Naive thymus-derived CD4-positive, alpha-beta T cell (primary cell): ENCODE results near the gene FOXP3. TPM values are rescaled to one million over a fixed set of nuclear protein-coding genes. Genes with fewer than 3 reads are reported as not detected.
A peak's percentile ranks its signal among the peaks of the same experiment; 100 is the strongest.

Source experiments
- ATAC-seq: fragments of 150-1000 bp; cut with Tn5 transposase; 2 replicates; pipeline ENCODE4 v1.10.0; 2021; ENCODE audit warnings: mild to moderate bottlenecking, moderate library complexity
- CTCF ChIA-PET: fragments of 350-600 bp; sonication (Branson Sonifier 250); formaldehyde crosslinking; loops from one replicate; lab custom pipeline; 2021; ENCODE audit warnings: antibody characterized with exemption; lab: Charles Lee
- POLR2A ChIA-PET: fragments of 350-600 bp; sonication (Branson Sonifier 250); formaldehyde crosslinking; loops from one replicate; lab custom pipeline; 2021; ENCODE audit warnings: antibody characterized with exemption, inconsistent platforms; lab: Charles Lee
- DNase-seq, 9 donors: peaks; one replicate each; pipeline versions ENCODE4 v3.0.0 to v3.0.0-alpha.2; 2020 to 2022; ENCODE audit warnings: mixed read lengths in 1 of 9
- H3K27ac ChIP-seq: one replicate; pipeline ENCODE4 v1.7.0; 2013; ENCODE audit warnings: mild to moderate bottlenecking, low read depth, low read length, moderate library complexity
- H3K27me3 ChIP-seq, 2 donors: one replicate each; pipeline ENCODE4 v1.7.0; 2013; ENCODE audit warnings: low read length in 2 of 2, mild to moderate bottlenecking in 2 of 2, moderate library complexity in 2 of 2; ENCODE audit not compliant: control insufficient read depth in 2 of 2, insufficient read depth in 2 of 2
- H3K36me3 ChIP-seq, 3 experiments: 1 replicate in 2 of 3; 2 replicates in 1 of 3; pipeline ENCODE4 v1.7.0; 2013; ENCODE audit warnings: low read length in 3 of 3, mild to moderate bottlenecking in 3 of 3, moderate library complexity in 1 of 3; ENCODE audit not compliant: insufficient read depth in 3 of 3, control insufficient read depth in 2 of 3
- H3K4me1 ChIP-seq, 2 donors: one replicate each; pipeline ENCODE4 v1.7.0; 2013; ENCODE audit warnings: low read length in 2 of 2, mild to moderate bottlenecking in 2 of 2, moderate library complexity in 1 of 2; ENCODE audit not compliant: control insufficient read depth in 2 of 2, insufficient read depth in 2 of 2
- H3K4me3 ChIP-seq: 2 replicates; pipeline ENCODE4 v1.7.0; 2013; ENCODE audit warnings: mild to moderate bottlenecking, low read length
- H3K9me3 ChIP-seq, 3 experiments: 1 replicate in 2 of 3; 2 replicates in 1 of 3; pipeline ENCODE4 v1.7.0; 2013; ENCODE audit warnings: low read length in 3 of 3; ENCODE audit not compliant: control insufficient read depth in 2 of 3
- H3K27ac Mint-ChIP-seq, 9 donors: one replicate each; pipeline ENCODE4 v1.8.0; 2020 to 2022; ENCODE audit warnings: mixed read lengths in 9 of 9, mild to moderate bottlenecking in 8 of 9, moderate library complexity in 5 of 9, inconsistent platforms in 2 of 9
- H3K27me3 Mint-ChIP-seq, 5 donors: one replicate each; pipeline ENCODE4 v1.8.0; 2021 to 2022; ENCODE audit warnings: mixed read lengths in 5 of 5, mild to moderate bottlenecking in 1 of 5
- H3K36me3 Mint-ChIP-seq, 5 donors: one replicate each; pipeline ENCODE4 v1.8.0; 2020 to 2022; ENCODE audit warnings: mixed read lengths in 5 of 5, mild to moderate bottlenecking in 3 of 5, inconsistent platforms in 1 of 5
- H3K4me1 Mint-ChIP-seq, 7 donors: one replicate each; pipeline ENCODE4 v1.8.0; 2020 to 2022; ENCODE audit warnings: mixed read lengths in 7 of 7, mild to moderate bottlenecking in 3 of 7, inconsistent platforms in 1 of 7
- H3K4me3 Mint-ChIP-seq, 10 donors: one replicate each; pipeline ENCODE4 v1.8.0; 2020 to 2022; ENCODE audit warnings: mild to moderate bottlenecking in 10 of 10, mixed read lengths in 10 of 10, moderate library complexity in 6 of 10, inconsistent platforms in 2 of 10
- H3K9me3 Mint-ChIP-seq, 11 donors: one replicate each; pipeline ENCODE4 v1.8.0; 2020 to 2022; ENCODE audit warnings: mixed read lengths in 11 of 11, mild to moderate bottlenecking in 4 of 11, inconsistent platforms in 1 of 11, moderate library complexity in 1 of 11
- intact Hi-C, 2 donors: fragments of 100-400 bp; cut with micrococcal nuclease; formaldehyde crosslinking; loops; one replicate each; pipeline ENCODE4 v1.15.1; 2023
- polyA plus RNA-seq, 2 donors: library from polyadenylated mRNA; unstranded; fragments of 300-500 nt; fragmentation: Illumina TruSeq; gene quantifications; one replicate each; pipeline ENCODE4 v1.2.3, GENCODE V29; 2021
- total RNA-seq, 6 experiments: library from RNA in 5 of 6; stranded (reverse) in 5 of 6; gene quantifications; 1 replicate in 5 of 6; 2 replicates in 1 of 6; pipeline ENCODE4 v1.2.3 and lab custom pipeline; 2021 to 2026

Gene FOXP3
- total and polyA plus RNA-seq, 7 experiments from 2014 or later = 0.35 to 25.3 (median 0.76) TPM

DNA sequence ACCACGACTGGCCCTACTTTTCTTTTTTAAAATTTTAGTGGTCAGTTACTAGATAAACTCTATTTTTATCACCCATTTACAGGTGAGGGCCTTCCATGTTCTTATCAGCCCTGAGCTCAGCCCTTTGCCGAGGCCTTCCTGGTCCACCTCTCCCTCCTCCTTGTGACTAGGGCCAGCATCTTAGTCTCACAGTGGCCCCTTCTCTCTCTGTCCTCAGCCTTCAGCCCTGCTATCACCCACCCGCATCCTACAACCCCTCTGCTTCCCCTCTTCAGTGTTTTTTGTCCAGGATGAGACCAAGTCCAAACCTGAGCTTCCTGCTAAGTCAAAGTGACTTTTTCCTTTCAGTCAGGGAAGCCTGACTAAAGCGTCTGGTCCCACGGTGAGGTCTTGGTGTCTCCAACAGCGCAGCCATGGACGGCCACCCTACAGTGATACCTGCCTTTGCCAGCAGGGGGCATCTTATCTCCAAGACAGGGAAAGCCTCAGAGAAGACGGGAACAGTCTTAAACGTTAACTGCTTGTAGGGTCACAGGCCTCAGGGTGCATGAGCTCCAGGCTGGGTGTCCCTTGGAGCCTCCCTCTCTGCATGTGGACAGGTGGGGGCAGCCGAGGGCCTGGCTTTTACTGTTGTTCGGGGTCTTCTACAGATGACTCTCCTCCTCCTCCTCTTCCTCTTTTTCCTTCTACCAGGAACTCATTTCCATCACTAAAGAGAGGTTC lies 27.3 kb upstream of the FOXP3 start:
- POLR2A ChIA-PET = interaction anchor here (0.6 to 1.2 kb wide), 5 partner anchors 15 to 462 kb away, joined by 3 to 5 read pairs (median 3); no protein-coding TSS in a partner anchor
- H3K27ac Mint-ChIP-seq = peak overlapping the region in 6 of 9 donors; percentile 37 to 95 (median 82)

DNA sequence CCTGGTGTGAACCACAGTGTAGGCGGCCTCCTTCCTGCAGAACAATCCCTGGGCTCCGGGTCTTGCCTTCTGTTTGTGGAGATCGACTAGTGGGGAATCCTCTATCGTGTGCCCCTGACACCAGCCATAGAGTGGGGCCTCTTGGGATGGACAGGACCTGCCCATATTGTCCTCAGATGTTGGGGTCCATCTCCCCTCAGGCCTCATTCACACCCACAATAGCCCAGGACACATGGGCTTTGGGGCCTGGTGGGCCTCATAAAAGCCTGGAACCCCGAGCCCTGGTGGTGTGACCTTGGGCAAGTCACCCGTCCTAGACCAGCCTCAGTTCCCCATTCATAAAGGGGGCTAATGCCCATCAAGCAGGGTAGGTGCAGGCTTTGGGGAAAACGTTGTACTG lies 25.7 kb upstream of the FOXP3 start:
- ChIA-PET POLR2A (no interaction called here), CTCF (no interaction called here)
- no peaks in the 10 kb centered on the region for H3K27me3 Mint-ChIP-seq
- Histone ChIP-seq H3K4me3 (no peak overlapping the region), H3K36me3 (no peaks in the 10 kb centered on the region), H3K27me3 (no peaks in the 10 kb centered on the region), H3K27ac (no peak overlapping the region), H3K4me1 (peaks cover 14 to 28% of the 10 kb centered on the region in 2 donors), H3K9me3 (no peaks in the 10 kb centered on the region)
- peaks cover 0 to 8% (median 0%) of the 10 kb centered on the region in 5 donors for H3K36me3 Mint-ChIP-seq
- no peak for ATAC-seq
- no peaks in the 10 kb centered on the region for H3K9me3 Mint-ChIP-seq
- no peak overlapping the region for H3K4me3 Mint-ChIP-seq
- no peak for DNase-seq
- intact Hi-C loops = no loop called here
- peak overlapping the region in 1 of 9 donors; percentile 4 for H3K27ac Mint-ChIP-seq
- peaks cover 11 to 45% (median 34%) of the 10 kb centered on the region in 7 donors for H3K4me1 Mint-ChIP-seq

More for the DNA sequence above, 27.3 kb upstream of the FOXP3 start:
- H3K36me3 ChIP-seq = no peaks in the 10 kb centered on the region
- peak; percentile 82 for ATAC-seq
- peak; percentile 38 to 72 (median 57) for DNase-seq
- no peaks in the 10 kb centered on the region for H3K27me3 ChIP-seq
- peak overlapping the region in 6 of 10 donors; percentile 7 to 77 (median 62) for H3K4me3 Mint-ChIP-seq
- H3K27ac ChIP-seq = no peak overlapping the region
- peaks cover 0 to 8% (median 0%) of the 10 kb centered on the region in 5 donors for H3K36me3 Mint-ChIP-seq
- no peaks in the 10 kb centered on the region for H3K9me3 Mint-ChIP-seq
- H3K4me3 ChIP-seq = no peak overlapping the region
- H3K27me3 Mint-ChIP-seq = peaks cover 0 to 9% (median 0%) of the 10 kb centered on the region in 5 donors
- intact Hi-C loops = loop anchor here (1.0 kb wide), 2 partner anchors 463 to 585 kb away; no protein-coding TSS in a partner anchor
- CTCF ChIA-PET = interaction anchor here (0.6 to 2.1 kb wide), 7 partner anchors 17 to 1433 kb away, joined by 3 to 6 read pairs (median 3); no protein-coding TSS in a partner anchor
- peaks cover 14 to 28% of the 10 kb centered on the region in 2 donors for H3K4me1 ChIP-seq
- H3K9me3 ChIP-seq = no peaks in the 10 kb centered on the region
- peaks cover 9 to 48% (median 38%) of the 10 kb centered on the region in 7 donors for H3K4me1 Mint-ChIP-seq

DNA sequence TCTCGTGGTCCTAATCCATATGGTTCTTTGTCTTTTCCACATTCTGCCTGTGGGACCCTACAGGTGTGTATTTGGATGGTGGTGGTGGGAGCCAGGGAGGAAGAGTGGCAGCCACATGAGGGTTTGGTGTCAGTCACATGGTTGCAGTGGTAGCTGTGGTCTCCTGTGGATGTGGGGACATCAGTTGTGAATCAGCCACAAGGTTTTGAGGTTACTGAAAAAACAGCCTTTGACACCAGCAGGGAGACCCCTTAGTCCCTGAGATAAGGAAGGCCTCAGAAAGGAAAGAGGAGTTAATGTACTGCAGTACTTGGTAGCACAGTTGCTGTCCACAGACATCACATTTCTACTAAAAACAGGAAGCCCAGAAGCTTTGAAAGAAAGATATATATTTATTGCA lies 23.2 kb upstream of the FOXP3 start:
- Mint-ChIP-seq H3K27me3 (no peaks in the 10 kb centered on the region), H3K27ac (peak overlapping the region in 7 of 9 donors; percentile 25 to 87 (median 54)), H3K36me3 (peaks cover 0 to 12% (median 0%) of the 10 kb centered on the region in 5 donors), H3K4me3 (peak overlapping the region in 2 of 10 donors; percentile 5 to 29), H3K4me1 (peaks cover 12 to 49% (median 38%) of the 10 kb centered on the region in 7 donors), H3K9me3 (no peaks in the 10 kb centered on the region)
- no peaks in the 10 kb centered on the region for H3K27me3 ChIP-seq
- peaks cover 14 to 24% of the 10 kb centered on the region in 2 donors for H3K4me1 ChIP-seq
- POLR2A ChIA-PET = interaction anchor here (0.8 to 2.4 kb wide), 3 partner anchors 14 to 22 kb away, joined by 3 to 9 read pairs (median 3); no protein-coding TSS in a partner anchor
- DNase-seq (no peak), ATAC-seq (no peak)
- CTCF ChIA-PET = interaction anchor here (1.0 kb wide), 1 partner anchor 21 kb away, joined by 3 read pairs; no protein-coding TSS in a partner anchor
- H3K4me3 ChIP-seq = no peak overlapping the region
- H3K27ac ChIP-seq = no peak overlapping the region
- intact Hi-C loops = no loop called here
- H3K9me3 ChIP-seq = no peaks in the 10 kb centered on the region
- H3K36me3 ChIP-seq = no peaks in the 10 kb centered on the region

DNA sequence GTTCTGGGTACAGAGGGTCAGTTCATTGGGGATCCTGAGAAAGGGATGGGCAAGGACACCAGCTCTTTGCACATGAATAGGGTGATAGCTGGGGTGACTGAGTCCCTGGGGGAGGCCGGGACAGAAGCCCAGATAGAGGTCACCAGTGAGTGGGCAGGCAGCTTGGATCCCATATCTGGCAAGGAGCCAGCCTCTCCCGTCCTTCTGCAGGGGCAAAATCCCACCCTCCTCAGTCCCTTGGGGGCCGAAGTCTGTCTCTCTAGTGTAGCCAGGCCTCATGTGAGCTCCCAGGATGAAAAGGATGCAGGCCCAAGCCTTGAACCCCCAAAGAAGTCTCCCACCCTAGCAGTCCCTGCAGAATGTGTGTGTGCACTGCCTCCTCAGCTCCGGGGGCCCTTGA lies 22.1 kb upstream of the FOXP3 start:
- H3K4me3 Mint-ChIP-seq = no peak overlapping the region
- DNase-seq = no peak
- no peaks in the 10 kb centered on the region for H3K9me3 Mint-ChIP-seq
- Histone ChIP-seq H3K36me3 (no peaks in the 10 kb centered on the region), H3K27ac (no peak overlapping the region), H3K4me3 (no peak overlapping the region), H3K4me1 (peaks cover 6 to 21% of the 10 kb centered on the region in 2 donors), H3K9me3 (no peaks in the 10 kb centered on the region), H3K27me3 (no peaks in the 10 kb centered on the region)
- H3K27ac Mint-ChIP-seq = peak overlapping the region in 2 of 9 donors; percentile 62 to 79
- peaks cover 17 to 48% (median 37%) of the 10 kb centered on the region in 7 donors for H3K4me1 Mint-ChIP-seq
- intact Hi-C loops = no loop called here
- H3K27me3 Mint-ChIP-seq = no peaks in the 10 kb centered on the region
- ChIA-PET CTCF (interaction anchor here (1.0 kb wide), 1 partner anchor 22 kb away, joined by 3 read pairs; no protein-coding TSS in a partner anchor), POLR2A (interaction anchor here (0.6 to 2.4 kb wide), 3 partner anchors 13 to 51 kb away, joined by 3 to 9 read pairs (median 6); partner anchors contain the start of gene PPP1R3F)
- peaks cover 0 to 17% (median 0%) of the 10 kb centered on the region in 5 donors for H3K36me3 Mint-ChIP-seq
- no peak for ATAC-seq

DNA sequence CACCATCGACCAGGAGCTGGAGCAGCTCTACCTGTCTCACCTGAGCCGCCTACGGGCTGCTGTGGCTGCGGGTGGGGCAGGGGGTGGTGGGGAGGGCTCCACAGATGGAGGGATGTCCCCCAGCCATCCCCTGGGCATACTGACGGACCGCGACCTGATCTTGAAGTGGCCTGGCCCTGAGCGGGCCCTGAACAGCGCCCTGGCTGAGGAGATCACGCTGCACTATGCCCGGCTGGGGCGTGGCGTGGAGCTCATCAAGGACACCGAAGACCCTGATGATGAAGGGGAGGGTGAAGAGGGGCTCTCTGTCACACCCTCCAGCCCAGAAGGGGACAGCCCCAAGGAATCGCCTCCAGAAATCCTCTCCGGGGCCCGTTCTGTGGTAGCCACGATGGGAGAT lies 21.6 kb upstream of the FOXP3 start:
- ChIA-PET CTCF (interaction anchor here (0.6 kb wide), 1 partner anchor 176 kb away, joined by 3 read pairs; no protein-coding TSS in a partner anchor), POLR2A (interaction anchor here (2.1 to 2.4 kb wide), 2 partner anchors 13 to 17 kb away, joined by 6 to 9 read pairs; partner anchors contain the start of gene PPP1R3F)
- no peak overlapping the region for H3K27ac ChIP-seq
- no peaks in the 10 kb centered on the region for H3K27me3 ChIP-seq
- H3K4me1 ChIP-seq = peaks cover 6 to 22% of the 10 kb centered on the region in 2 donors
- Mint-ChIP-seq H3K27me3 (no peaks in the 10 kb centered on the region), H3K27ac (no peak overlapping the region), H3K4me3 (no peak overlapping the region), H3K9me3 (no peaks in the 10 kb centered on the region), H3K36me3 (peaks cover 0 to 17% (median 0%) of the 10 kb centered on the region in 5 donors), H3K4me1 (peaks cover 18 to 50% (median 38%) of the 10 kb centered on the region in 7 donors)
- H3K4me3 ChIP-seq = no peak overlapping the region
- H3K9me3 ChIP-seq = no peaks in the 10 kb centered on the region
- ATAC-seq (no peak), DNase-seq (no peak)
- intact Hi-C loops = no loop called here
- H3K36me3 ChIP-seq = no peaks in the 10 kb centered on the region

DNA sequence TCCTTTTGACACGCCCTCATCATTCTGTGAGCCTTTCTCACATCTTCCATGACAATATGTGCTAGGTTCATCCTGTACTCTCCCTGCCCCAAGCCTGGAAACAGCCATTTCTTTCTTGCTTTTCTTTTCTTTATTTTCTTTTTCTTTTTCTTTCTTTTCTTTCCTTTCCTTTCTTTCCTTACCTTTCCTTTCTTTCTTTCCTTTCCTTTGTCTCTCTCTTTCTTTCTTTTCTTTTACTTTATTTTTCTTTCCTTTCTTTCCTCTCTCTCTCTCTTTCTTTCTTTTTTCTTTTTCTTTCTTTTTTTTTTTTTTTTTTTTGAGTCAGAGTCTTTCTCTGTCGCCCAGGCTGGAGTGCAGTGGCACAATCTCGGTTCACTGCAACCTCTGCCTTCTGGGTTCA lies 19.7 kb upstream of the FOXP3 start:
- CTCF ChIA-PET = no interaction called here
- Histone ChIP-seq H3K27ac (no peak overlapping the region), H3K4me3 (no peak overlapping the region), H3K27me3 (no peaks in the 10 kb centered on the region), H3K9me3 (no peaks in the 10 kb centered on the region), H3K4me1 (peaks cover 6 to 36% of the 10 kb centered on the region in 2 donors), H3K36me3 (no peaks in the 10 kb centered on the region)
- Mint-ChIP-seq H3K27ac (peak overlapping the region in 2 of 9 donors; percentile 10 to 11), H3K27me3 (no peaks in the 10 kb centered on the region), H3K36me3 (peaks cover 0 to 27% (median 0%) of the 10 kb centered on the region in 5 donors), H3K4me3 (no peak overlapping the region), H3K4me1 (peaks cover 18 to 60% (median 44%) of the 10 kb centered on the region in 7 donors), H3K9me3 (no peaks in the 10 kb centered on the region)
- POLR2A ChIA-PET = interaction anchor here (2.7 kb wide), 1 partner anchor 12 kb away, joined by 9 read pairs; no protein-coding TSS in a partner anchor
- ATAC-seq (no peak), DNase-seq (no peak)
- intact Hi-C loops = no loop called here
